ENCODE measurements around the gene GPR183. TPM values are rescaled to one million over a fixed set of nuclear protein-coding genes. Genes with fewer than 3 reads are reported as not detected.

Gene GPR183
- total RNA-seq, 1 experiment from 2014 or later: 0.30 TPM

DNA sequence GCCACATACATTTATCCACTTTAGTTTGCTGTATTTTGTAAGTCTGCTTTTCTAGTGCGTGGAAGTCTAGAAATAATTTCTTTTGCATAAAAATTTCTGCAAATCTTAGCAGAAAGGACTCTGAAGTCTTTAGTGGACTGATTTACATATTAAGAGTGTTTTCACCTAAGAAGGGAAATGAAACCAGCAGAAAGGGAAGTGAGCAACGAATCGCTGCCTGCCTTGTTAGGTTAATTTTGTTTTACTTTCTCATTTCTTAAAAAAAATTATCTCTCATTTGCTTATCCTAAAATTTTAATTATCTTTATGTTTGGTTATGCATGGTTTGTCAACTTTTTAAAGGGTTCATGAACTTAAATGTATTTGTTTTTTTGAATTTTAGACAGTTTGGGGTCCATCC lies 48.3 kb downstream of the GPR183 start:
- no peaks in the 10 kb centered on the region for H3K9me3 ChIP-seq (ENCODE audit: control insufficient read depth in 1 of 2, insufficient read depth in 1 of 2, low read depth in 1 of 2, low read length in 2 of 2)
- no peak for ATAC-seq

DNA sequence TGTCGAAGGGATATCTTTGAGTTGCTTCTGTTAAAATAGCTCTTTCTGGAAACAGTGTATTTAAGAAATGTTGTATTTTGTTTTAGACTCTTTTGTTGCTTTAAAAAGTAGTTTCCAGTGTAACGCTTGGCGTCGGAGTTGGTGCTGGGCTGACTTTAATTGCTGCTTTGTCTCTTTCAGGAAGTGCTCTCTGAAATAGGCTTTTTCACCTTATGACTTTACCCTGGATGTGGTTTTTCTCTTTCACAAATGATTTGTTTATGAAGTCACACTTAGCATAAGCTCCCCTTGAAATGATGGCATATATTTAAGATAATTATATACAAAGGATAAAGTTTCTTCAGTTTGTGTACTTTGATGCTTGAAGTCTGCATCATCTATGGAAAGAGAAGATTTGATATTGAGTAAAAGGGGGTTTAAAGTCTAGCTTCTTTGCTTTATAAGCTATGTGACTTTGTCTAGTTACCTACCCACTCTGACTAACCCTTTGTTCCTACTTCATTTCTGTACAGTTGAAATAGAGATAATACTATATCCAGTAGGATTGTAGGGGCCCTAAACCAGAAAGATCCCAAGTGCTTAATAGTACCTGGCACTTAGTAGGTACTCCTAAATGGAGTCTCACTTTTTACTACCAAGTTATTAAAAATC lies 48.9 kb downstream of the GPR183 start, which contains the start of gene GPR18:
TSS of gene GPR18 (minus strand) at position 170 of the 651 bp plus-strand sequence. CDS start 2,507 bp downstream, outside the sequence.
- TF ChIP-seq CEBPB (IDR thresholded peaks at IDR 0.05; ENCODE audit: low read depth): no peak
- no peaks in the 10 kb centered on the region for H3K9me2 ChIP-seq (ENCODE audit: insufficient read depth)
- no peak within 1 kb of the TSS for H3K4me2 ChIP-seq (ENCODE audit: low read length)
- DNase-seq (ENCODE audit: low read depth, low spot score) (no peak), ATAC-seq (no peak)
- no peak within 1 kb of the TSS for H3K9ac ChIP-seq (ENCODE audit: low read length)
- H3K4me1 ChIP-seq (ENCODE audit: control insufficient read depth in 1 of 2, insufficient read depth in 2 of 2, low read length in 2 of 2): no peaks in the 10 kb centered on the region
- ChIA-PET POLR2A (no interaction called here), CTCF (interaction anchor here (1.4 to 1.6 kb wide), 2 partner anchors 8 to 82 kb away, joined by 3 to 6 read pairs; no protein-coding TSS in a partner anchor), RAD21 (ENCODE audit: low non-redundant PET in 1 of 2, low total read pairs in 2 of 2, uncharacterized antibody in 2 of 2, unreplicated experiment in 2 of 2) (no interaction called here)
- no peaks in the 10 kb centered on the region for H3K9me3 ChIP-seq (ENCODE audit: control insufficient read depth in 1 of 2, insufficient read depth in 1 of 2, low read depth in 1 of 2, low read length in 2 of 2)
- H3K27ac ChIP-seq (ENCODE audit: low read depth, low read length): no peak within 1 kb of the TSS
- H3K27me3 ChIP-seq (ENCODE audit: insufficient read depth, low read length): no peaks in the 10 kb centered on the region
- H3K36me3 ChIP-seq (ENCODE audit: control insufficient read depth in 1 of 2, insufficient read depth in 2 of 2, low read length in 2 of 2): peaks cover 2 to 3% of the 10 kb centered on the region in 2 experiments; a peak in 1 of 4 replicates
- no peak within 1 kb of the TSS for H3K4me3 ChIP-seq (replicated peaks in 1 of 2; ENCODE audit: low read depth in 1 of 2, low read length in 2 of 2)
- BruUV-seq (replicated peaks): no TSS peak
- H3K79me2 ChIP-seq (ENCODE audit: insufficient read depth, low read length): no peaks in the 10 kb centered on the region
- no peak within 1 kb of the TSS for H2AFZ ChIP-seq (ENCODE audit: low read depth, low read length, poor library complexity, severe bottlenecking)
- H4K20me1 ChIP-seq (ENCODE audit: insufficient read depth): no peaks in the 10 kb centered on the region
- intact Hi-C loops (cut with micrococcal nuclease): no loop called here

More for the DNA sequence above, 48.3 kb downstream of the GPR183 start:
- intact Hi-C loops (cut with micrococcal nuclease): no loop called here
- Histone ChIP-seq H2AFZ (ENCODE audit: low read depth, low read length, poor library complexity, severe bottlenecking) (no peak overlapping the region), H3K4me3 (replicated peaks in 1 of 2; ENCODE audit: low read depth in 1 of 2, low read length in 2 of 2) (no peak overlapping the region), H3K27ac (ENCODE audit: low read depth, low read length) (no peak overlapping the region), H3K36me3 (ENCODE audit: control insufficient read depth in 1 of 2, insufficient read depth in 2 of 2, low read length in 2 of 2) (peaks cover 3 to 4% of the 10 kb centered on the region in 2 experiments; a peak in 1 of 4 replicates), H4K20me1 (ENCODE audit: insufficient read depth) (no peaks in the 10 kb centered on the region), H3K4me2 (ENCODE audit: low read length) (no peak overlapping the region), H3K9ac (ENCODE audit: low read length) (no peak overlapping the region), H3K9me2 (ENCODE audit: insufficient read depth) (no peaks in the 10 kb centered on the region), H3K79me2 (ENCODE audit: insufficient read depth, low read length) (no peaks in the 10 kb centered on the region), H3K4me1 (ENCODE audit: control insufficient read depth in 1 of 2, insufficient read depth in 2 of 2, low read length in 2 of 2) (no peaks in the 10 kb centered on the region), H3K27me3 (ENCODE audit: insufficient read depth, low read length) (no peaks in the 10 kb centered on the region)
- ChIA-PET POLR2A (no interaction called here), RAD21 (ENCODE audit: low non-redundant PET in 1 of 2, low total read pairs in 2 of 2, uncharacterized antibody in 2 of 2, unreplicated experiment in 2 of 2) (no interaction called here), CTCF (interaction anchor here (1.0 to 2.0 kb wide), 2 partner anchors 11 to 82 kb away, joined by 5 to 7 read pairs; no protein-coding TSS in a partner anchor)
- BruUV-seq (replicated peaks): no TSS peak
- DNase-seq (ENCODE audit: low read depth, low spot score): no peak
- TF ChIP-seq POLR2A (IDR thresholded peaks at IDR 0.05; ENCODE audit: borderline replicate concordance, extremely low read depth, insufficient read depth, insufficient read length): no peak
- no peak for TF ChIP-seq SP1 (IDR thresholded peaks at IDR 0.05; ENCODE audit: low read depth)
- no peak for TF ChIP-seq POLR2AphosphoS5 (IDR thresholded peaks at IDR 0.05; ENCODE audit: low read depth, low read length)
- TF ChIP-seq, protein P1, sequence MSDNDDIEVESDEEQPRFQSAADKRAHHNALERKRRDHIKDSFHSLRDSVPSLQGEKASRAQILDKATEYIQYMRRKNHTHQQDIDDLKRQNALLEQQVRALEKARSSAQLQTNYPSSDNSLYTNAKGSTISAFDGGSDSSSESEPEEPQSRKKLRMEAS (IDR thresholded peaks at IDR 0.05): no peak
- no peak for TF ChIP-seq EZH2 (IDR thresholded peaks at IDR 0.05)
- no peak for TF ChIP-seq SRF (IDR thresholded peaks at IDR 0.05; ENCODE audit: low read depth)

Data from HCT116 (cell line).